NCI-H345 treated with DMSO at 0.1 percent for 48 hours (cell line): ENCODE data around the gene NCR3LG1.
"Not testable (repeated sequence)": the region's sequence is repeated elsewhere in the genome, so short reads cannot be mapped to it uniquely, and the experiment has no call there.

Source experiments
- DNase-seq: peaks from one replicate; lab custom pipeline; 2025; ENCODE audit not compliant: unreplicated experiment; lab: John Stamatoyannopoulos, UW

NCR3LG1 gene

GRCh38 chr11:17408641-17409040 is 57.0 kb downstream of the NCR3LG1 start:
- no peak for DNase-seq

DNA sequence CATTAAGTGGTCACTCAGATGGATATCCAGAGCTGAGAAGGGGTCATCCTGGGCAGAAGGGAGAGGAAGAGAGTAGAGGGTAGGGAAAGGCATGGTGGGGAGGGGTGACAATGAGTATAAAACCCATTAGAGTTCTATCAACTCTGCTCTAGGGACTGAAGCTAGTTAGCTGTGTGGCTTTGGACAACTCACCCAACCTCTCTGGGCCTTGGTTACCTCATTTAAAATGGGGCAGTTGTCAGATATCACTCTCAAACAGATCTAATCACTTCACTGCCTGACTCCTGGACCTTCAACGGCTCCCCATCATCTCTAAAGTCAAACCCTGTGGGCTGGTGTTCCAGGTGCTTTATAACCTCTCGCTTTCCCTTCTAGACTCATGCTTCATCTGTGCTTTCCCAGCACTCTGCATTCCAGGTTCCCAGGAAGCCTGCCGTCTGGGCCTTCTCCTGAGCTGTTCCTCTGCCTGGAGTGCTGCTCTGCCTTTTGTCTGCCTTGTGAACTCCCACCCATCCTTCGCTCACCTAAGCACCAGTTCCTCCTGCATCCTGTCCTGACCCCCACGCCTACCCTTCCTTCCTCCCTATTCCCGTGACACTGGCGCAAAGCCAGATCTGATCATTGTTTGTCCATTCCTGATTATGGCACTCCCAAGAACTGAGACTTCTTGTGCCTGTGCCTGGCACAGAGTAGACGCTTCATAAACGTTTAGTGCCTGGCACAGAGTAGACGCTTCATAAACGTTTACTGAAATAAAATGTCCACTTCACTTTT is 59.2 kb downstream of the NCR3LG1 start:
- DNase-seq = no peak

- no peak for DNase-seq
Measured at GRCh38 chr11:17411418-17411817, 59.8 kb downstream of the NCR3LG1 start.

GRCh38 chr11:17412488-17413180 is 61.0 kb downstream of the NCR3LG1 start:
- peak; percentile 18 for DNase-seq

- peak; percentile 85 for DNase-seq
Measured at GRCh38 chr11:17413414-17414316, 62.1 kb downstream of the NCR3LG1 start.

DNA sequence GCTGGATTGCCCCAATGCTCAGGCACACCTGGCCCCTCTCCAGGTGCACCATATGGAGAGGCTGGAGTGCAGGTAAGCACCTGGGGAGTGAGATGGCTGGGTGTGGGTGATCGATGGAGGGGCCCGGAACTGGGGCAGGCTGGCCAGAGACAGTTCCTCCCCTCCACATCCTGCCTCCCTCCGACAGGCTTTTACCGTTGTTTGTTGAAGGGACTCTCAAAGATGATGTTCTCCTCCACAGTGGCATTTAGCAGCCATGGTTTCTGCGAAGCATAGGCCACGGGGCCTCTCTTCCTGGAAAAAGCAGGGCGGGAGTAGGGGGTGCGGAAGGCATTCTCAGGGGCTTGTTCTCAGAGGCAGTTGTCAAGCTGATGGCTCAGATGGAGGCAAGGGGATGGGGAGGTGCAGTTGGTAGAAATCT is 62.7 kb downstream of the NCR3LG1 start:
- peak; percentile 84 for DNase-seq

DNA sequence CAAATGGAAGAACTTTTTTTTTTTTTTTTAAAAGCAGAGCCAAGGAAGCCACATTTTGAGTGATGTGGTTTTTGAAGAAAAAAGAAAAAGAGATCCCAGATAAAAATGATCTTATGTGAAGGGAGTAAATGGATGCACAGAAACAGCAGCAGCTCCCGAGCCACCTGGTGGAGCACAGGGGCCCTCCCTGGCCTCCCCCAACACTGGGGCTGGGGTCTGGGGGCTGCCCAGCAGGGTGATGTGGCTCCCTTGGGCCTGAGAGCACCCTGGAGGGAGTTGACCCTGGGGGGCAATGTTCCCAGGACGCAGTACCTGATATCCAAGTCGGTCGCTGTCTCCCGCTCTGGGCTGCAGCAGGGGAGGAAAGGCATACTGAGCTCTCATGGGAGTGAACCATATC is 63.4 kb downstream of the NCR3LG1 start:
- no peak for DNase-seq

- no peak for DNase-seq
Measured at GRCh38 chr11:17415523-17416104, 64.0 kb downstream of the NCR3LG1 start.

GRCh38 chr11:17416492-17416891 is 64.9 kb downstream of the NCR3LG1 start:
- DNase-seq = no peak

DNA sequence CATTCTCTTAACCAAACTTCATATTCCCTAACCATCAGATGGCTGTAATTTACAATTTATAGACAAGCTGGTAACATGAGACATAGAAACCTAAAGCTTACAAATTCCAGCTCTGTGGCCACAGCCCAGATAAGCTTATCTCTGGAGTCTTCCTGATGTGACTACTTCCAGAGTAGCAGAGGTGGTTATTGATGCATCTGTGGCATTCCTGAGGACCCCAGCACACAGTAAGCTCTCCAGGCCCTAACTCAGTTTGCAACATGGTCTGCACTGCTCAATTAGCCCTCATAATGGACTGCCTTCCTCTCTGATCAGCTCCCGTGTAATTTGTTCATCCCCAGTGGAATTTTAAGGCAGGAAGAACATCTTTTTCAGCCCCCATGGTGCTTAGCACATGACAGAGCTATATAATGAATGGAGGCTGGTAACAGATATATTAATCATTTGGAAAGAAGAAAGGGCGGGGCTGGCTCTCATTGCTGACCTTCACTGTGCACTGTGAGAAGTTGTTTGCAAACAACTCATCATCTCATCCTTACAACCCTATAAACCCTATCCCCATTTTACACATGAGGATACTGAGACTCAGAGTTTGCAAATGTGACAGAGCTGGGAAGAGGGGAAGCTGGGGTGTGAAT is 67.0 kb downstream of the NCR3LG1 start:
- DNase-seq = no peak

GRCh38 chr11:17421781-17422180 is 70.2 kb downstream of the NCR3LG1 start:
- DNase-seq = no peak

GRCh38 chr11:17423533-17424310 is 72.1 kb downstream of the NCR3LG1 start:
- no peak for DNase-seq

DNA sequence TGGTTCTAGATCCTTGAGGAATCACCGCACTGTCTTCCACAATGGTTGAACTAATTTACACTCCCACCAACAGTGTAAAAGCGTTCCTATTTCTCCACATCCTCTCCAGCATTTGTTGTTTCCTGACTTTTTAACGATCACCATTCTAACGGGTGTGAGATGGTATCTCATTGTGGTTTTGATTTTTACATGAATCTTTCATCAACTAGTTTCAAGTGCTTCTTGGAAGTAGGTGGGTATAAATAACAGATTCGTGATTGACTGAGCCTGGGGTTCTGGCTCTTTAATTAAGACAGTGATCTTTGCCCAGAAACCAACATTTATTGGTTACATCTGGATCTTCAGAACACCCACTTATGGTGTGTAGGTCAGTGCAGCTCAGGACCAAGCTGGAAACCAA is 74.6 kb downstream of the NCR3LG1 start:
- DNase-seq = not testable (repeated sequence)
